Stimulated activated CD4-positive, alpha-beta T cell treated with anti-CD3 and anti-CD28 coated beads, Interleukin-2, amount 100 ng/mL, for 4 hours (primary cell): ENCODE measurements around the gene RNF180.

ENCODE experiments used
- DNase-seq: peaks from one replicate; pipeline ENCODE4 v3.0.0-alpha.2; 2020; ENCODE audit warnings: low read depth

RNF180 gene

DNA sequence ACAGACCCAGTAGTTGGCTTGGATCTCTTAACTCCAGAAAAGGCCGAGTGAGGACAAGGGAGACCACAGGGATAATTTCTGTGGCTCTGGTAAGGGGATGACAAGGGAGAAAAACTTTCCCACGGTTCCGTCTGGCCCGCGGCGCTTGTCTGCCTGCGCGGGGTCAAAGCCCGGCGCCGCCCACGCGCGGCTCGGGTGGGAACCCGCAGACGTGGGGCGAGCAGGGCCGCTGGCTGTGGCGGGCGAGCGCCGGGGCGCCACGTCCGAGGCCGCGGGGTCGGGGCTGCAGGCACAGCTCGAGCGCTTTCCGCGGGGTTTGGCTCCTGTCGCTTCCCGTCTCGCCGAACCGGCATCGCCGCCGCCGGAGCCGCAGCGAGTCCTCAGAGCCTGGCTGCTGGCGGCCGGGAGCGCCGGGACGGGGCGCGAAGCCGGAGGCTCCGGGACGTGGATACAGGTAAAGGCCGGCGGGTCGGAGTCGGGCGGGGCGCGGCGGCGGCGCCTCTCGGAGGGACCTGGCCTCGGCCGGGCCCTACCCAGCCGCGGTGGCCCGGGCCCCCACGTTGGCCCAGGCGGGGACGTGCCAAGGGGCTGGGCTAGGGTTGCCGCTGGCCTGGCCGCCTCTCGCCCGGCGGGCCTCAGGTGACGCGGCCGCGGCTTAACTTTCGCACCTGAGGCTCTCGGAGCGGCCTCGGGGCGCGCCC is at the start of gene RNF180:
Gene RNF180 (plus strand): TSS at position 344 of the 701 bp plus-strand sequence. CDS start 34,965 bp downstream, outside the sequence.
- no peak for DNase-seq

DNA sequence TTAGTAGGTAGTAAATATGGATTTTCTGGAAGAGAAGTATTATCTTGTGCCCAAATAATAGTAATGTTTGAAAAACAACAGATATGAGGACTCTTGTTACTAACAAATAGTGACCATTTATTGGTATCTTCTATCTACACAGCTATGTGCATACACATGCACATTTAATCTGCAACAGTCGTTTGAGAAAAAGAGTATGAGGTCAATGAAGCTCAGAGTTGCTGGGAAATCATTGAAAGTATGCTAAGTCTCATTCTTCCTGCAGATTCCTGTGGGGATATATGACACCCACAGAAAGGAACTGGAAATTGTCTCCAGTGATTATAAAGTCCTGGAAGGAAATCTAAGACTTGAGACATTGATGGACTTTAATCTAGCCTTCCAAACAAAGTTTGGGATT is 40.1 kb upstream of the RNF180 start:
- DNase-seq, result no peak

GRCh38 chr5:64126202-64126741 is 39.4 kb upstream of the RNF180 start:
- DNase-seq, result no peak

DNA sequence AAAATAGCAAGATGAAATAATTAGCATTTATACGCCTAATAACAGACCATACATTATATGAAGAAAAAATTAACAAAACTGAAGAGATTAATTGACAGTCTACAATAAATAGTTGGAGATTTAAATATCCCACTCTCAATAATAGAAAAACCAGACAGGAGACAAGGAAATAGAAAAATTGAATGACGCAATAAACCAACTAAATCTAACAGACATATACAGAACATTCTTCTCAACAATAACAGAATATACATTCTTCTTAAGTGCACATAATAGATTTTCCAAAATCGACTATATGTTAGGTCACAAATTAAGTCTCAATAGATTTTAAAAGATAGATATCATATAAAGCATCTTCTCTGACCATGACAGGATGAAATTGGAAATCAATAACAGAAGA is 25.6 kb upstream of the RNF180 start:
- DNase-seq, result no peak

DNA sequence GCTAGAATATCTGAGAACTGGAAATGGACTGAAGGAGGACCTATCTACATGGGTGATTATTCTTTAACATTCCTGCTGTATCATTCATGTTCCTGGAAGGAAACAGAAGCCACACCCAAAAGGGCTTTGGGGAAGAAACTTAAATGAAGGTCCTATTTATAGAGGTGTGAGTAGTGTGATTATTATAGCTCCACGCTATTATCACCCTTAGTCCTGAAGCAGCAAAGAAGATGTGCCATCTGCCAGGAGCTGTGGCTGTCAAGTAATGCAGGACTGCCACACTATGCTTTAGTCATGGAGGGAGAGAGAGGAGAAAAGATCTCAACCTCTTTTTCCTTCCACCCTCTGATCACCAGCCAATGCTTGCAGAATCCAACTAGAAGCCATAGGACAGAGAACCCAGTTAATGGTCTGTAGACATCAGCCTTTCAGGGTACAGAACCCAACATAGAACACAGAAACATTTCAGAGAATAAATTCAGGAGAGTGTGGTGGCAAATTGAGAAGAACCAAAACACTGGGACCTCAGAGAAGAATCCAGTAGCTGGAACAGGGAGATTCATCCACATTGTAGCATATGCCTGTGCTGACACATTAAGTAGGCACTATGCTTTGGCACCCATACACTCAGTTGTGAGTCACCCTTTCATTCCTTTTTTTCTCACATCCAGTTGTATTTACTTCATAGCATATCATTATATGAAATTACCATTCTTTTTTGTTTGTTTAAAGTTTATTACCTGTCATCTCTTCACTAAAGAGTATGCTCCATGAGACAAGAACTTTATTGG is 21.0 kb upstream of the RNF180 start:
- no peak for DNase-seq

- DNase-seq, result no peak
Observed at GRCh38 chr5:64145216-64145895, 20.3 kb upstream of the RNF180 start.

- DNase-seq, result no peak
Observed at GRCh38 chr5:64147379-64147778, 18.3 kb upstream of the RNF180 start.

DNA sequence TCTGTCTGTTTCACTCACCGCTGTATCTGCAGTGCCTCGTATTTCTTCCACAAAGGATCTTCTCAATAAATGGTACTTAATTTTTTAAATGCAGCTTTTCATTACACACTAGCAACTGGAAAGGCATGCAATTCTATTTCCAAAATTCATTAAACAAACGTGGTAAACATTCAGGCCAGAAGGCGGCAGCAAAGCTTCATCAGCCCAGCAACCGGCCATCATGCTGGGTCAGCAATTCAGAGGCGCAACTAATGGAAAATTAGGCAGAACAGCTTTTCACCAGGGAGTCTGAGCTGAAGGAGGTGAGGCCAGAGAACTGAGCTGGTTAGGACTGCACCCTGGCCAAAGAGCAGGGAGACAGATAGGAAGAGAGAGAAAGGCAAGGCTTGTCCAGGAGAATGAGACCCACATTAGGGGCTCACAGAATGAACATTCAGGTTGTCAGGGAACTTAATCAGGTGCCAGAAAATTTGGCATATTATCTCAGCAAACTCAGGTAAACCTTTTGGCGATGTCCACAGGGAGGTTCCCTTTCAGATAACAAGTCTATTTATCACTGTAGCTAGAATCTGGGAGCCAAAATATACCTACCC is 17.7 kb upstream of the RNF180 start:
- DNase-seq, result no peak

GRCh38 chr5:64149268-64149667 is 16.4 kb upstream of the RNF180 start:
- no peak for DNase-seq

DNA sequence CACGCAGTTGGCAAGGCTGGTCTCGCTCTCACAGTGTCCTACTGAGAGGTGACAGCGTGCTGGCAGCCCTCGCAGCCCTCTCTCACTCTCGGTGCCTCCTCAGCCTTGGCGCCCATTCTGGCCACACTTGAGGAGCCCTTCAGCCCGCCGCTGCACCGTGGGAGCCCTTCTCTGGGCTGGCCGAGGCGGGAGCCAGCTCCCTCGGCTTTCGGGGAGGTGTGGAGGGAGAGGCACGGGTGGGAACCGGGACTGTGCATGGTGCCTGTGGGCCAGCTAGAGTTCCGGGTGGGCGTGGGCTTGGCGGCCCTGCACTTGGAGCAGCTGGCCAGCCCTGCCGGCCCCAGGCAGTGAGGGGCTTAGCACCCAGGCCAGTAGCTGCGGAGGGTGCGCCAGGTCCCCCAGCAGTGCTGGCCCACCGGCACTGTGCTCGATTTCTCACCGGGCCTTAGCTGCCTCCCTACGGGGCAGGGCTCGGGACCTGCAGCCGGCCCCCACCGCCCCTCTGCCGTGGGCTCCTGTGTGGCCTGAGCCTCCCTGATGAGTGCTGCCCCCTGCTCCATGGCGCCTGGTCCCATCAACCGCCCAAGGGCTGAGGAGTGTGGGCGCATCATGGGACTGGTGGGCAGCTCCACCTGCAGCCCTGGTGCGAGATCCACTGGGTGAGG is 15.7 kb upstream of the RNF180 start:
- no peak for DNase-seq

DNA sequence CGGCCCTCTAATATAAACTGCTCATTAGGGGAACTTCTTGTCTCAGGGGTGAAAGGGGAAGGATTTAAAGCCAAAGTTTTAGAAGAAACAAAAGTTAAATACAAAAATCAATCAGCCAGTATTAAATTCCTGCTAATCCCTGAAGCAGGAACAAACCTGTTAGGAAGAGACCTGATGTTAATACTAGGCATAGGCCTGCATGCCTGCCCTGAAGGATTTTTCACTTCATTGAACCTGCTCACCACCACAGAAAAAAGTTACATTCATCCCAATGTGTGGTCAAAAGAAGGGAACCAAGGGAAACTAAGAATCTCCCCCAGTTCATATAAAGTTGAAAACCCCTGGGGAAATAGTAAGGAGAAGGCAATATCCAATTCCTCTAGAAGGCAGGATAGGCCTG is 9.4 kb upstream of the RNF180 start:
- no peak for DNase-seq

DNA sequence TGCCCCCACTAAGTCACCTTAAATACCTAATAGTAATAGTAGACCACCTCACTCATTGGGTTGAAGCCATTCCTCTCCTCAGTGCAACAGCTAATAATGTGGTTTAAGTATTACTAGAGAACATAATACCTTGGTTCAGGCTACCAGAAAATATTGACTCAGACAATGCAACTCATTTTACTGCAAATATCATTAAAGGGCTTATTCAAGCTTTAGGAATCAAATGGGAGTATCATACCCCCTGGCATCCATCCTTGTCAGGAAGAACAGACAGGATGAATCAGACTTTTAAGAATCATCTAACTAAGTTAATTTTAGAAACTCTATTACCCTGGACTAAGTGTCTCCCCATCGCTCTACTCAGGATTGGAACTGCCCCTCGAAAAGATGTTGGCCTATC is 6.8 kb upstream of the RNF180 start:
- no peak for DNase-seq

DNA sequence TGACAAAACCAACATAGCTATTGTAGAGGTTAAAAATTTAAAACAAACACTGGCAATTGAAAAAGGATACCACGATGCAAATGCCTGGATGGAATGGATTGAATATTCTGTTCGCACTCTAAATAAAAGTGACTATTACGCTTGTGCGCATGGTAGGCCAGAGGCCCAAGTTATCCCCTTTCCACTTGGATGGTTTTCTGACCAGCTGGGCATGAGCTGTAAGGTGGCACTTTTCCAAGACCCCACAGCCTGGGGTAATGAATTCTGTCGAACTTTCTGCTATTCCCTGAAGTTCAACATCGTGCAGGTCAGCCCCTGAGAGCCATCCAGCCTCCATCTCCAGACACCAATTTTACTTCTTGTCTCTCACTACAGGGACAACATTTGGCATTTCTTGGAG is 5.4 kb upstream of the RNF180 start:
- DNase-seq, result no peak

DNA sequence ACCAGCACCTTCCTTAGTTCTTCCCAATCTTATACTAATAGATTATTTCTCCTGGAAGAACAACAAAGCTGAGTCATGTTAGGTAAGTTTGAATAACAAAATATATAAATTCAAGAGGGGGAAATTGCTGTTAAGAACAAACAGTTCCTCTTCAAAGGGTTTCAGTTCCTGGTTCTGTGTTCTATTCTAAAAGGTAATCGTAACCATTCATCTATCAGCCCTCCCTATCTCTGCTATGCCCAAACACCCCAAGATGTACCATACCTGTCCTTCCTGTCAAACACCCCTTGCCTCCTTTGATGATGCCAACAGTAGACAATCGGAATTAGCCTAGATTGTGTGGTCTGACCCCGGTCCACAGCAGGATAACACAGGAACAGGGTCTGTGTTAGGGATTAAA is 4.2 kb upstream of the RNF180 start:
- DNase-seq, result no peak

DNA sequence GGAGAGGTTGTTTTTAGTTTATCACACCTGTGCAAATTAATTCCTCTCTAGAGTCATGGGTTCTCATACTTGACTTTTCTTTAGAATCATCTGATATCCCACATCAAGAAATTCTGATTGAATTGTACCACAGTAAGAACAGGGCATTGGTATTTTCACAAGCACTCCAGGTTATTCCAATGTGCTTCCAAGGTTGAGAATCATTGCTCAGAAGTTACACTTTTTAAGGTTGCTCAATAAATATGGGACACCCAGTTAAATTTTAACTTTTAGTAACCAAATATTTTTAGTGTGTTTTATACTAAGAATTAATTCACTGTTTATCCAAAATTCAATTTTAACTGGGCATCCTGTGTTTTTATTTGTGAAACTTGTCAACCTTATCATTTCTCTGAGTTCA is 2.5 kb upstream of the RNF180 start:
- no peak for DNase-seq

- no peak for DNase-seq
Observed at GRCh38 chr5:64163746-64164145, 1.9 kb upstream of the RNF180 start.

DNA sequence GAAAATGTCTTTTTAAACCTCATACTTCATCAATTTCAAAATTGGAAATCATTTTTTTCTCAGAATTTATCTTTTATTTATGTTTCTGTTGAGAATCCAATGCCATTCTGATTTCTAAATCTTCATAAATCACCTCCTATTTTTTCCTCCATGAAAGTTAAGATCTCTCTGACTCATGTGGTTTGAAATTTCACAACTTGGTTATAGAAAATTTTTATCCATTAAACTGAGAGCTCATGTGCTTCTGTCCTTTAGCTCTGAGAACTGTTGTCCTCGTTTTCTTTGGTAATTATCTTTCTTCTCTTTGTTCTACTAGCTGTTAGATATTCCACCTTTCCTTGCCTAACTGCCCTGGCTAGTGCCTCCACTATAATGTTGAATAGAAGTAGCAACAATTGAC is 1.5 kb upstream of the RNF180 start:
- DNase-seq, result no peak

GRCh38 chr5:64165160-64165499 is 513 bp upstream of the RNF180 start:
- DNase-seq, result no peak

DNA sequence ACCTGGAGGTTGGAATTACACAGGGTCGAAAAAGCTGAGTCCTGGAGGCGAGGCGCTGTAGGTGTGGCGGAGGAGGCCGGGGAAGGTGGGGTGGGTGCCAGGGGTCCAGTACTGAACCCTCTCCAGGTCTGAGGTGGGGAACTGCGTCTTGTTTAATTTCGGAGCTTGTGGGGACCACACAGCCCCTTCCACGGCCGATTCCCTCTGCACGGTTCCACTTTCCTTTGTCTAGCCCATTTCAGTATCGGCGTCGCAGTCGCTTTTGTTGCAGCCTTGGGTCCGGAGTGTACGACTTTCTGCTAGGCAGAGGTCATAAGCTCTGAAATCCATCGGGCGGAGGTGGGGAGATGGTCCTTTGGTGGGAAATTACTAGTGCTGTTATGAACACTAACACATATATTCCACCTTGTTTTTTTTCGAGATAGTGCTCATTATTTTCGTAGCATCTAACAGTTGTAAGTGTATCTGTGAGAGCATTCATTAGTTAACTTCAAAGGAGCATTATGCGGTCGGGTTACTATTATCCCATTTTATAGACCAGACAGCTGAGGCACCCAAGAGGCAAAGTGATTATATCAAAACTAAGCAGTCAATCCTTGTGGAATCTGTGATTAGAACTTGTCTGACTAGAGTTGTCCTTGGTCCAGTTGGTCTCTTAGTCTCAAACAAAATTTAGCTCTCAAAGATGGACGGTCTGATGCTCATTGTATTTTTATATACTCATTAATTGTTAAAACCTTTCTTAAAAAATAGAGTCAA is 737 bp downstream of the RNF180 start:
- DNase-seq, result no peak

DNA sequence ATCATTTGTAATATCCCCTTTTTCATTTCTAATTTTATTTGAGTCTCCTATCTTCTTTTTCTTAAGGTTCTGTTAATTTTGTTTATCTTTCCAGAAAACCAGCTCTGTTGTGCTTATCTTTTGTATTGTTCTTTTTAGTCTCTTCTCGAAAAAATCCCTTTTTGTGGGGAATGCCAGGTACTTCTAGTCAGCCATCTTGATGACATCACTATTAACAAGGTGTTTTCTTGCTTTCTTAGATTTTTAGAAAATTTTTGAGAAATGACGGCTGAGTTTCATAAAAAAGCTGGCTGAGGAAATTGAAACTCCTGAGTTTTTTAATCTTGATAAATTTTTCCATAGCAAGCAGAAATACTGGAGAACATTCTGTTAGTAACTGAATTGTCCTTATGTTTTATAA is 10.7 kb downstream of the RNF180 start:
- no peak for DNase-seq

GRCh38 chr5:64180661-64181343 is 15.2 kb downstream of the RNF180 start:
- DNase-seq, result no peak
